NCI-H2081 (cell line): Measurements from ENCODE around the gene TMEM175.
"Not testable (repeated sequence)": the region's sequence is repeated elsewhere in the genome, so short reads cannot be mapped to it uniquely, and the experiment has no call there.

Source experiments
- DNase-seq, 2 experiments: peaks; one replicate each; lab custom pipeline; 2025; lab: John Stamatoyannopoulos, UW

Gene TMEM175

GRCh38 chr4:917466-917865 lies 14.8 kb upstream of the TMEM175 start:
- DNase-seq = no peak

- DNase-seq = no peak
Measured at GRCh38 chr4:917992-918391, 14.3 kb upstream of the TMEM175 start.

- DNase-seq = not testable (repeated sequence)
Measured at GRCh38 chr4:918591-918990, 13.7 kb upstream of the TMEM175 start.

GRCh38 chr4:919004-919680 lies 13.1 kb upstream of the TMEM175 start:
- DNase-seq = not testable (repeated sequence)

GRCh38 chr4:921830-922331 lies 10.4 kb upstream of the TMEM175 start:
- DNase-seq = no peak

- DNase-seq = no peak
Measured at GRCh38 chr4:924107-925096, 7.9 kb upstream of the TMEM175 start.

GRCh38 chr4:925171-925570 lies 7.1 kb upstream of the TMEM175 start:
- DNase-seq = no peak

GRCh38 chr4:925771-926500 lies 6.3 kb upstream of the TMEM175 start:
- DNase-seq = no peak

GRCh38 chr4:926538-926937 lies 5.7 kb upstream of the TMEM175 start:
- DNase-seq = no peak

GRCh38 chr4:927566-927965 lies 4.7 kb upstream of the TMEM175 start:
- not testable (repeated sequence) for DNase-seq

GRCh38 chr4:929096-929765 lies 3.0 kb upstream of the TMEM175 start:
- no peak for DNase-seq

- no peak for DNase-seq
Measured at GRCh38 chr4:930028-930551, 2.2 kb upstream of the TMEM175 start.

- no peak for DNase-seq
Measured at GRCh38 chr4:930827-931193, 1.4 kb upstream of the TMEM175 start.

GRCh38 chr4:931194-931959 lies 883 bp upstream of the TMEM175 start:
- no peak for DNase-seq

- DNase-seq = peak in 1 of 2 experiments; percentile 39
Measured at GRCh38 chr4:932713-933070, 432 bp downstream of the TMEM175 start.

GRCh38 chr4:939508-939907 lies 7.2 kb downstream of the TMEM175 start:
- not testable (repeated sequence) for DNase-seq

GRCh38 chr4:945274-946102 lies 13.2 kb downstream of the TMEM175 start:
- DNase-seq = no peak

GRCh38 chr4:946103-946450 lies 13.8 kb downstream of the TMEM175 start:
- DNase-seq = no peak

GRCh38 chr4:946517-947471 lies 14.5 kb downstream of the TMEM175 start:
- DNase-seq = no peak
